HCT116 (cell line): ENCODE results near the gene TJP2. TPM values are rescaled to one million over a fixed set of nuclear protein-coding genes. Genes with fewer than 3 reads are reported as not detected.

Source experiments
- ATAC-seq: fragments of 200-7000 bp; cut with Tn5 transposase; 2 replicates; pipeline ENCODE4 v1.9.1; 2020; ENCODE audit warnings: mild to moderate bottlenecking, moderate library complexity
- BruUV-seq: library from RNA; stranded (reverse); fragments of 400-500 nt; replicated peaks from 2 replicates; lab custom pipeline; 2021; lab: Mats Ljungman, UMichigan
- CTCF ChIA-PET: fragments of 300-600 bp; sonication (Branson Sonifier 250); formaldehyde crosslinking; loops from one replicate; lab custom pipeline; 2021; ENCODE audit warnings: antibody characterized with exemption; lab: Charles Lee
- POLR2A ChIA-PET: fragments of 300-600, 350-600 bp; sonication (Branson Sonifier 250); formaldehyde crosslinking; loops from one replicate; lab custom pipeline; 2021; ENCODE audit warnings: antibody characterized with exemption; lab: Charles Lee
- RAD21 ChIA-PET, 2 experiments: fragments of 300-600 bp; sonication (Branson Sonifier 250); formaldehyde crosslinking; loops; one replicate each; lab custom pipeline; 2023; ENCODE audit warnings: low total read pairs in 2 of 2; ENCODE audit not compliant: uncharacterized antibody in 2 of 2, unreplicated experiment in 2 of 2, low non-redundant PET in 1 of 2; lab: Charles Lee
- DNase-seq: peaks from one replicate; pipeline ENCODE4 v3.0.0-alpha.2; 2010; ENCODE audit warnings: low read depth, low spot score
- H2AFZ ChIP-seq: fragments of 200-600 bp; shearing (Covaris generic), sonication (generic); 2 replicates; pipeline ENCODE4 v1.6.1; 2017; ENCODE audit warnings: low read depth, mixed run types, mixed read lengths, antibody characterized with exemption, low read length; ENCODE audit not compliant: poor library complexity, severe bottlenecking
- H3K27ac ChIP-seq: 2 replicates; pipeline ENCODE4 v1.5.1; 2012; ENCODE audit warnings: low read depth, low read length
- H3K27me3 ChIP-seq: fragments of 200-600 bp; sonication (generic); 2 replicates; pipeline ENCODE4 v1.6.1; 2016; ENCODE audit warnings: mixed run types, low read length, mixed read lengths; ENCODE audit not compliant: insufficient read depth
- H3K36me3 ChIP-seq, 2 experiments: fragments of 200-500 bp in 1 of 2; fragments of 200-600 bp in 1 of 2; sonication (Bioruptor generic) in 1 of 2; sonication (generic) in 1 of 2; 2 replicates each; pipeline versions ENCODE4 v1.5.1 to v1.6.1; 2014 to 2016; ENCODE audit warnings: low read length in 2 of 2, inconsistent platforms in 1 of 2, mixed read lengths in 1 of 2, mixed run types in 1 of 2; ENCODE audit not compliant: insufficient read depth in 2 of 2, control insufficient read depth in 1 of 2
- H3K4me1 ChIP-seq, 2 experiments: fragments of 200-600 bp in 1 of 2; sonication (generic) in 1 of 2; 2 replicates each; pipeline versions ENCODE4 v1.5.1 to v1.6.1; 2012 to 2017; ENCODE audit warnings: low read length in 2 of 2, inconsistent platforms in 1 of 2, mild to moderate bottlenecking in 1 of 2, mixed read lengths in 1 of 2, mixed run types in 1 of 2, moderate library complexity in 1 of 2; ENCODE audit not compliant: insufficient read depth in 2 of 2, control insufficient read depth in 1 of 2
- H3K4me2 ChIP-seq: fragments of 200-600 bp; sonication (generic); 2 replicates; pipeline ENCODE4 v1.6.1; 2017; ENCODE audit warnings: mixed run types, low read length, mixed read lengths
- H3K4me3 ChIP-seq, 2 experiments: fragments of 200-600 bp in 1 of 2; sonication (generic) in 1 of 2; replicated peaks in 1 of 2; 2 replicates each; pipeline ENCODE4 v1.5.1; 2011 to 2016; ENCODE audit warnings: low read length in 2 of 2, control low read depth in 1 of 2, low read depth in 1 of 2, mild to moderate bottlenecking in 1 of 2, mixed read lengths in 1 of 2, mixed run types in 1 of 2
- H3K79me2 ChIP-seq: fragments of 200-600 bp; sonication (generic); 2 replicates; pipeline ENCODE4 v1.6.1; 2017; ENCODE audit warnings: mild to moderate bottlenecking, mixed run types, low read length, moderate library complexity, mixed read lengths; ENCODE audit not compliant: insufficient read depth
- H3K9ac ChIP-seq: fragments of 200-600 bp; sonication (generic); 2 replicates; pipeline ENCODE4 v1.6.1; 2016; ENCODE audit warnings: low read length, mixed read lengths
- H3K9me2 ChIP-seq: fragments of 200-600 bp; sonication (generic), shearing (Covaris generic); 2 replicates; pipeline ENCODE4 v1.6.1; 2017; ENCODE audit warnings: mixed run types, mild to moderate bottlenecking, moderate library complexity; ENCODE audit not compliant: insufficient read depth
- H3K9me3 ChIP-seq, 2 experiments: fragments of 200-500 bp in 1 of 2; fragments of 200-600 bp in 1 of 2; sonication (Bioruptor generic) in 1 of 2; sonication (generic) in 1 of 2; 2 replicates each; pipeline ENCODE4 v1.6.1; 2014 to 2017; ENCODE audit warnings: low read length in 2 of 2, mixed read lengths in 2 of 2, inconsistent platforms in 1 of 2, low read depth in 1 of 2, mild to moderate bottlenecking in 1 of 2, mixed run types in 1 of 2, moderate library complexity in 1 of 2; ENCODE audit not compliant: control insufficient read depth in 1 of 2, insufficient read depth in 1 of 2
- H4K20me1 ChIP-seq: fragments of 200-600 bp; sonication (generic), shearing (Covaris generic); 2 replicates; pipeline ENCODE4 v1.6.1; 2017; ENCODE audit warnings: mixed run types, mild to moderate bottlenecking, moderate library complexity; ENCODE audit not compliant: insufficient read depth
- ATF3 ChIP-seq: IDR thresholded peaks from 2 replicates; pipeline ENCODE4 v1.6.1; 2012
- CBX3 ChIP-seq: IDR thresholded peaks from 2 replicates; pipeline ENCODE4 v1.6.1; 2012; ENCODE audit warnings: low read depth
- CEBPB ChIP-seq: IDR thresholded peaks from 2 replicates; pipeline ENCODE4 v1.6.1; 2012; ENCODE audit warnings: low read depth
- EGR1 ChIP-seq: IDR thresholded peaks from 2 replicates; pipeline ENCODE4 v1.6.1; 2012; ENCODE audit warnings: low read depth
- EZH2 ChIP-seq: fragments of 200-600 bp; sonication (generic); IDR thresholded peaks from 2 replicates; pipeline ENCODE4 v1.6.1; 2017; ENCODE audit warnings: antibody characterized with exemption, mixed run types
- EZH2phosphoT487 ChIP-seq: fragments of 200-600 bp; IDR thresholded peaks from 2 replicates; pipeline ENCODE4 v1.6.1; 2018; ENCODE audit warnings: antibody characterized with exemption, borderline replicate concordance
- FOSL1 ChIP-seq: IDR thresholded peaks from 2 replicates; pipeline ENCODE4 v1.6.1; 2012; ENCODE audit warnings: low read depth
- POLR2A ChIP-seq: IDR thresholded peaks from 2 replicates; pipeline ENCODE4 v1.7.0; 2011; ENCODE audit warnings: borderline replicate concordance; ENCODE audit not compliant: insufficient read depth, insufficient read length; ENCODE audit errors: extremely low read depth
- POLR2AphosphoS5 ChIP-seq: IDR thresholded peaks from 2 replicates; pipeline ENCODE4 v1.6.1; 2011; ENCODE audit warnings: mild to moderate bottlenecking, low read depth, low read length, moderate library complexity
- RAD21 ChIP-seq: IDR thresholded peaks from 2 replicates; pipeline ENCODE4 v1.6.1; 2012; ENCODE audit warnings: low read depth, mild to moderate bottlenecking
- REST ChIP-seq: IDR thresholded peaks from 2 replicates; pipeline ENCODE4 v1.6.1; 2012; ENCODE audit warnings: low read depth
- SP1 ChIP-seq: IDR thresholded peaks from 2 replicates; pipeline ENCODE4 v1.6.1; 2012; ENCODE audit warnings: low read depth
- SRF ChIP-seq: IDR thresholded peaks from 2 replicates; pipeline ENCODE4 v1.6.1; 2012; ENCODE audit warnings: low read depth
- TCF7L2 ChIP-seq: IDR thresholded peaks from 2 replicates; pipeline ENCODE4 v1.7.0; 2011; ENCODE audit warnings: borderline replicate concordance, inconsistent platforms; ENCODE audit not compliant: insufficient read depth, insufficient read length; ENCODE audit errors: extremely low read depth
- YY1 ChIP-seq: IDR thresholded peaks from 2 replicates; pipeline ENCODE4 v1.6.1; 2011; ENCODE audit warnings: low read length, low read depth, moderate library complexity, mild to moderate bottlenecking; ENCODE audit not compliant: insufficient replicate concordance; ENCODE audit errors: extremely low read depth
- ZBTB33 ChIP-seq: IDR thresholded peaks from 2 replicates; pipeline ENCODE4 v1.6.1; 2011; ENCODE audit warnings: mild to moderate bottlenecking, low read length, moderate library complexity; ENCODE audit not compliant: insufficient replicate concordance; ENCODE audit errors: extremely low read depth
- ZFX ChIP-seq: fragments of 450-650 bp; IDR thresholded peaks from 2 replicates; pipeline ENCODE4 v1.6.1; 2017
- ZNF274 ChIP-seq: fragments of 200-500 bp; sonication (Bioruptor generic); IDR thresholded peaks from 2 replicates; pipeline ENCODE4 v1.6.1; 2014; ENCODE audit warnings: mild to moderate bottlenecking, low read depth, low read length, inconsistent platforms
- intact Hi-C: fragments of 100-400 bp; cut with micrococcal nuclease; formaldehyde crosslinking; loops from 2 replicates; pipeline ENCODE4 v1.10.0; 2022
- total RNA-seq: library from RNA; stranded (reverse); gene quantifications from one replicate; pipeline ENCODE4 v1.2.1, GENCODE V29; 2021; ENCODE audit not compliant: unreplicated experiment
- TF ChIP-seq, protein P1 (sequence below): IDR thresholded peaks from 2 replicates; pipeline ENCODE4 v1.6.1; 2012
- TF ChIP-seq, protein P2 (sequence below), 3 experiments: fragments of 200-600 bp in 1 of 3; sonication (generic) in 1 of 3; IDR thresholded peaks in 2 of 3; conservative IDR thresholded peaks in 1 of 3; 2 replicates each; pipeline ENCODE4 v1.5.1; 2012 to 2017; ENCODE audit warnings: low read depth in 2 of 3, low read length in 2 of 3, antibody characterized with exemption in 1 of 3, borderline replicate concordance in 1 of 3, control low read depth in 1 of 3, mild to moderate bottlenecking in 1 of 3, mixed read lengths in 1 of 3, mixed run types in 1 of 3, moderate library complexity in 1 of 3; ENCODE audit not compliant: insufficient read depth in 1 of 3

Gene TJP2
- total RNA-seq, 1 experiment from 2014 or later = 39.7 TPM

DNA sequence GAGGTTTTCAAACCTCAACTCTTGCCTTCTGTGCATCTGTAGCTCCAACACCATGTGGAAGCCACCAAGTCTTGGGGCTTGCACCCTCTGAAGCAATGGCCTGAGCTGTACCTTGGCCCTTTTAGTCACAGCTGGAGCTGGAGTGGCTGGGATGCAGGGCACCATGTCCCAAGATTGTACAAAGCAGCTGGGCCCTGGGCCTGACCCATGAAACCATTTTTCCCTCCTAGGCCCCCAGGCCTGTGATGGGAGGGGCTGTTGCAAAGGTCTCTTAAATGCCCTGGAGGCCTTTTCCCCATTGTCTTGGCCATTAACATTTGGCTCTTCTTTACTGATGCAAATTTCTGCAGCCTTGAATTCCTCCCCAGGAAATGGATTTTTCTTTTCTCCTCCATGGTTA is 139.1 kb downstream of the TJP2 start:
- Histone ChIP-seq H2AFZ (no peak overlapping the region), H3K4me1 (no peaks in the 10 kb centered on the region), H3K4me3 (no peak overlapping the region), H3K79me2 (no peaks in the 10 kb centered on the region), H4K20me1 (no peaks in the 10 kb centered on the region), H3K4me2 (no peak overlapping the region), H3K27ac (no peak overlapping the region), H3K9me3 (peaks cover 0 to 11% of the 10 kb centered on the region in 2 experiments; a peak in 2 of 4 replicates), H3K27me3 (no peaks in the 10 kb centered on the region), H3K9me2 (no peaks in the 10 kb centered on the region), H3K9ac (no peak overlapping the region), H3K36me3 (no peaks in the 10 kb centered on the region)
- DNase-seq (no peak), ATAC-seq (no peak)
- intact Hi-C loops = no loop called here
- BruUV-seq = no TSS peak
- ChIA-PET CTCF (no interaction called here), RAD21 (no interaction called here), POLR2A (no interaction called here)
- TF ChIP-seq EZH2 (no peak), SRF (no peak), RAD21 (no peak), TCF7L2 (no peak), CBX3 (no peak), REST (no peak), CEBPB (no peak), YY1 (no peak), SP1 (no peak), ZFX (no peak), POLR2AphosphoS5 (no peak), EGR1 (no peak), EZH2phosphoT487 (no peak), ZBTB33 (no peak), ATF3 (no peak), ZNF274 (no peak), POLR2A (no peak), FOSL1 (no peak)
- TF ChIP-seq, protein P1, sequence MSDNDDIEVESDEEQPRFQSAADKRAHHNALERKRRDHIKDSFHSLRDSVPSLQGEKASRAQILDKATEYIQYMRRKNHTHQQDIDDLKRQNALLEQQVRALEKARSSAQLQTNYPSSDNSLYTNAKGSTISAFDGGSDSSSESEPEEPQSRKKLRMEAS = no peak
- TF ChIP-seq, protein P2, sequence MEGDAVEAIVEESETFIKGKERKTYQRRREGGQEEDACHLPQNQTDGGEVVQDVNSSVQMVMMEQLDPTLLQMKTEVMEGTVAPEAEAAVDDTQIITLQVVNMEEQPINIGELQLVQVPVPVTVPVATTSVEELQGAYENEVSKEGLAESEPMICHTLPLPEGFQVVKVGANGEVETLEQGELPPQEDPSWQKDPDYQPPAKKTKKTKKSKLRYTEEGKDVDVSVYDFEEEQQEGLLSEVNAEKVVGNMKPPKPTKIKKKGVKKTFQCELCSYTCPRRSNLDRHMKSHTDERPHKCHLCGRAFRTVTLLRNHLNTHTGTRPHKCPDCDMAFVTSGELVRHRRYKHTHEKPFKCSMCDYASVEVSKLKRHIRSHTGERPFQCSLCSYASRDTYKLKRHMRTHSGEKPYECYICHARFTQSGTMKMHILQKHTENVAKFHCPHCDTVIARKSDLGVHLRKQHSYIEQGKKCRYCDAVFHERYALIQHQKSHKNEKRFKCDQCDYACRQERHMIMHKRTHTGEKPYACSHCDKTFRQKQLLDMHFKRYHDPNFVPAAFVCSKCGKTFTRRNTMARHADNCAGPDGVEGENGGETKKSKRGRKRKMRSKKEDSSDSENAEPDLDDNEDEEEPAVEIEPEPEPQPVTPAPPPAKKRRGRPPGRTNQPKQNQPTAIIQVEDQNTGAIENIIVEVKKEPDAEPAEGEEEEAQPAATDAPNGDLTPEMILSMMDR (IDR thresholded peaks at IDR 0.05 in 2 of 3, conservative IDR thresholded peaks at IDR 0.05 in 1 of 3; ENCODE audit: borderline replicate concordance in 1 of 3, insufficient read depth in 1 of 3, low read depth in 2 of 3, low read length in 2 of 3) = no peak
